Lower leg skin (tissue), 3 donors: ENCODE measurements around the gene CDH16.

Source experiments
- POLR2A ChIP-seq, 2 donors: fragments of 450-650 bp; IDR thresholded peaks; one replicate each; pipeline ENCODE4 v1.6.1; 2016 to 2017; ENCODE audit warnings: antibody characterized with exemption in 2 of 2, mild to moderate bottlenecking in 1 of 2, moderate library complexity in 1 of 2
- TF ChIP-seq, protein P1 (sequence below), 3 donors: fragments of 450-650 bp; IDR thresholded peaks; one replicate each; pipeline ENCODE4 v1.5.1; 2016; ENCODE audit warnings: antibody characterized with exemption in 3 of 3, mild to moderate bottlenecking in 3 of 3, moderate library complexity in 2 of 3

DNA sequence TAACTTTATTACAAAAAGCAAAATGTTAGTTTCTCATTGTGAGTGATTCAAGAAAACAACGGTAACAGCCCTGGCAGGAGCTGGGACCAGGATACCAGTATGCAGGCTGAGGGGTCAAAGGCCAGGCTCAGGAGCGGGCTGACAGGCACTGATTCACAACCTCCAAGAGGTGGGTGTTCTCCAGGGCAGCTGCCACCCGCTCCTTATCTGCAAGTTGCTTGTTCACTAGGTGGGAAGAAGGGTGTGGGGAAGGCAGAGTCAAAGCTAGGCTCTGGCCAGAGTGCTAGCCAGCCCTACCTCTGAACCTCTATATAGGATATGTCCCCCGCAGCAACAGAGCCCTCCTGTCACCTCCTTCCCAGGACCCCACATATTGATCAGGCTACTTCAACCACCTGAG lies 13.4 kb upstream of the CDH16 start:
- TF ChIP-seq, protein P1, sequence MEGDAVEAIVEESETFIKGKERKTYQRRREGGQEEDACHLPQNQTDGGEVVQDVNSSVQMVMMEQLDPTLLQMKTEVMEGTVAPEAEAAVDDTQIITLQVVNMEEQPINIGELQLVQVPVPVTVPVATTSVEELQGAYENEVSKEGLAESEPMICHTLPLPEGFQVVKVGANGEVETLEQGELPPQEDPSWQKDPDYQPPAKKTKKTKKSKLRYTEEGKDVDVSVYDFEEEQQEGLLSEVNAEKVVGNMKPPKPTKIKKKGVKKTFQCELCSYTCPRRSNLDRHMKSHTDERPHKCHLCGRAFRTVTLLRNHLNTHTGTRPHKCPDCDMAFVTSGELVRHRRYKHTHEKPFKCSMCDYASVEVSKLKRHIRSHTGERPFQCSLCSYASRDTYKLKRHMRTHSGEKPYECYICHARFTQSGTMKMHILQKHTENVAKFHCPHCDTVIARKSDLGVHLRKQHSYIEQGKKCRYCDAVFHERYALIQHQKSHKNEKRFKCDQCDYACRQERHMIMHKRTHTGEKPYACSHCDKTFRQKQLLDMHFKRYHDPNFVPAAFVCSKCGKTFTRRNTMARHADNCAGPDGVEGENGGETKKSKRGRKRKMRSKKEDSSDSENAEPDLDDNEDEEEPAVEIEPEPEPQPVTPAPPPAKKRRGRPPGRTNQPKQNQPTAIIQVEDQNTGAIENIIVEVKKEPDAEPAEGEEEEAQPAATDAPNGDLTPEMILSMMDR (IDR thresholded peaks at IDR 0.05) = no peak
- TF ChIP-seq POLR2A (IDR thresholded peaks at IDR 0.05) = no peak
